Heart left ventricle (tissue), 13 donors: Measurements from ENCODE around the gene MYH10.
A peak's percentile ranks its signal among the peaks of the same experiment; 100 is the strongest.

ENCODE experiments used
- CTCF ChIP-seq, 12 donors: fragments of 200-600 bp; sonication (generic) in 4 of 12; IDR thresholded peaks; one replicate each; pipeline versions ENCODE4 v1.5.0 to v1.8.0; 2018 to 2022; ENCODE audit warnings: antibody characterized with exemption in 12 of 12, mild to moderate bottlenecking in 5 of 12
- POLR2A ChIP-seq, 2 donors: fragments of 450-650 bp; IDR thresholded peaks; one replicate each; pipeline ENCODE4 v1.6.1; 2017; ENCODE audit warnings: antibody characterized with exemption in 2 of 2, mild to moderate bottlenecking in 2 of 2, moderate library complexity in 2 of 2
- donor health status: ischemic (EF 13 %, LVEDD 7.1; RV severe dilation, severe dysfunction).
- donor health status: DM: no; HTN: yes; CAD: no.
- donor health status: DM: no; HTN: no; CAD: no.
- donor health status: ischemic (EF 25% LVEDD 6.9; RV normal size, moderate dysfunction).
- donor health status: ischemic (EF 25% LVEDD 5.7; RV mildly dilated, moderate dysfunction).
- donor health status: ischemic (EF 35%, LVEDD 5.7; RV mildly dilated, moderate dysfunction).
- donor health status: nonischemic (EF 11% LVEDD 7.7; RV severe dilation, severe dysfunction).
- donor health status: DM: yes; HTN: yes; CAD: no.
- donor health status: PGD.
- donor health status: ischemic (EF 29% LVEDD 5.4; RV normal size, mild dysfunction).
- donor health status: nonischemic (EF 23%, LVEDD 6.1; RV moderate dilation, normal function).

- TF ChIP-seq CTCF (IDR thresholded peaks at IDR 0.05) (peak in 11 of 12 donors; percentile 19 to 67 (median 50)), POLR2A (IDR thresholded peaks at IDR 0.05) (no peak)
These were observed 55.8 kb downstream of the MYH10 start for GRCh38 chr17:8574687-8575086.
